DND-41 (cell line): ENCODE data around the gene ITGA7.

Source experiments
- EZH2 ChIP-seq: IDR thresholded peaks from 3 replicates; pipeline ENCODE4 v1.6.1; 2012; ENCODE audit warnings: borderline replicate concordance, low read depth, mild to moderate bottlenecking, moderate library complexity, low read length, inconsistent platforms; ENCODE audit not compliant: severe bottlenecking
- TF ChIP-seq, protein P1 (sequence below): IDR thresholded peaks from 2 replicates; pipeline ENCODE4 v1.5.1; 2012; ENCODE audit warnings: borderline replicate concordance, low read length, moderate library complexity, mild to moderate bottlenecking; ENCODE audit not compliant: poor library complexity, severe bottlenecking; ENCODE audit errors: extremely low read depth

DNA sequence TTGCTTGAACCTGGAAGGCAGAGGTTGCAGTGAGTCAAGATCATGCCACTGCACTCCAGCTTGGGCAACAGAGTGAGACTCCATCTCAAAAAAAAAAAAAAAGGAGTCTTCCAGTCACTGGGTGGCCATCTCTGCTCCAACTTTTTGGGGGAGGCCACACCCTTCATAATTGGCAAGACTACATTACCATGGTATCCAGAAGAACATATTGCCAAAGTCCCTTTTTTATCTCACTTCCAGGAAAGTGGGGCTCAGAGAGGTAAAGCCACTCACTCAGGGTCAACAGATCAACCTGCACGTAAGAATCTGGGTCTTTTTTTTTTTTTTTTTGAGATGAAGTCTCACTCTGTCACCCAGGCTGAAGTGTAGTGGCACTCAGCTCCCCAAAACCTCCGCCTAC, 26.2 kb upstream of the ITGA7 start:
- TF ChIP-seq, protein P1, sequence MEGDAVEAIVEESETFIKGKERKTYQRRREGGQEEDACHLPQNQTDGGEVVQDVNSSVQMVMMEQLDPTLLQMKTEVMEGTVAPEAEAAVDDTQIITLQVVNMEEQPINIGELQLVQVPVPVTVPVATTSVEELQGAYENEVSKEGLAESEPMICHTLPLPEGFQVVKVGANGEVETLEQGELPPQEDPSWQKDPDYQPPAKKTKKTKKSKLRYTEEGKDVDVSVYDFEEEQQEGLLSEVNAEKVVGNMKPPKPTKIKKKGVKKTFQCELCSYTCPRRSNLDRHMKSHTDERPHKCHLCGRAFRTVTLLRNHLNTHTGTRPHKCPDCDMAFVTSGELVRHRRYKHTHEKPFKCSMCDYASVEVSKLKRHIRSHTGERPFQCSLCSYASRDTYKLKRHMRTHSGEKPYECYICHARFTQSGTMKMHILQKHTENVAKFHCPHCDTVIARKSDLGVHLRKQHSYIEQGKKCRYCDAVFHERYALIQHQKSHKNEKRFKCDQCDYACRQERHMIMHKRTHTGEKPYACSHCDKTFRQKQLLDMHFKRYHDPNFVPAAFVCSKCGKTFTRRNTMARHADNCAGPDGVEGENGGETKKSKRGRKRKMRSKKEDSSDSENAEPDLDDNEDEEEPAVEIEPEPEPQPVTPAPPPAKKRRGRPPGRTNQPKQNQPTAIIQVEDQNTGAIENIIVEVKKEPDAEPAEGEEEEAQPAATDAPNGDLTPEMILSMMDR, result no peak
- TF ChIP-seq EZH2, result no peak
